Measurements from ENCODE around the gene OAS3. TPM values are rescaled to one million over a fixed set of nuclear protein-coding genes. Genes with fewer than 3 reads are reported as not detected.

The OAS3 gene
- total RNA-seq, 1 donor from 2014 or later, result not detected

DNA sequence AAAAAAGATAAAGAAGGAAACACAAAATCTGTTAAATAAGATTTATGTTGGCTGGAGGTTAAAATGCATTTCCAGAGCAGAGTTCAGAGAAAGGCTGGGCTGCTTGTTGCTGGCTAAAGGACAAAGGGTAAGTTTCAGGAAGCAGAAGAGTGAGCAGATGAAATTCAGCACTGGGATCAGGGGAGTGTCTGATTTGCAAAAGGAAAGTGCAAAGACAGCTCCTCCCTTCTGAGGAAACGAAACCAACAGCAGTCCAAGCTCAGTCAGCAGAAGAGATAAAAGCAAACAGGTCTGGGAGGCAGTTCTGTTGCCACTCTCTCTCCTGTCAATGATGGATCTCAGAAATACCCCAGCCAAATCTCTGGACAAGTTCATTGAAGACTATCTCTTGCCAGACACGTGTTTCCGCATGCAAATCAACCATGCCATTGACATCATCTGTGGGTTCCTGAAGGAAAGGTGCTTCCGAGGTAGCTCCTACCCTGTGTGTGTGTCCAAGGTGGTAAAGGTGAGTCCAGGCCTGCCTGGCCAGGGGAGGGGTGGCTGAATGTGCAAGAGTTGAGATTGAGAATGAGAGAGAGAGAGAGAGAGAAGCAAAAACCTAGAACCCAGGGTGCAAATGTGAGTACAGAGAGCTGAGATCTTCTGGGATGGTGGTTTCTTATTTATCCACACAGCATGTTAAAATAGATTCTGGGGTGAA, 31.4 kb upstream of the OAS3 start, which contains the start of gene OAS1:
TSS of gene OAS1 (plus strand) at position 251 of the 703 bp plus-strand sequence. CDS start at position 329, 78 bp downstream.
- peaks cover 3% of the 10 kb centered on the region for H3K9me3 Mint-ChIP-seq (ENCODE audit: unreplicated experiment)
- peaks cover 1% of the 10 kb centered on the region for H3K27me3 Mint-ChIP-seq (ENCODE audit: unreplicated experiment)
- peaks cover 5% of the 10 kb centered on the region for H3K36me3 Mint-ChIP-seq (ENCODE audit: unreplicated experiment)
- H3K27ac Mint-ChIP-seq (ENCODE audit: unreplicated experiment), result no peak within 1 kb of the TSS
- no peaks in the 10 kb centered on the region for H3K4me1 Mint-ChIP-seq (ENCODE audit: low read depth, unreplicated experiment)
- TF ChIP-seq, protein P1, sequence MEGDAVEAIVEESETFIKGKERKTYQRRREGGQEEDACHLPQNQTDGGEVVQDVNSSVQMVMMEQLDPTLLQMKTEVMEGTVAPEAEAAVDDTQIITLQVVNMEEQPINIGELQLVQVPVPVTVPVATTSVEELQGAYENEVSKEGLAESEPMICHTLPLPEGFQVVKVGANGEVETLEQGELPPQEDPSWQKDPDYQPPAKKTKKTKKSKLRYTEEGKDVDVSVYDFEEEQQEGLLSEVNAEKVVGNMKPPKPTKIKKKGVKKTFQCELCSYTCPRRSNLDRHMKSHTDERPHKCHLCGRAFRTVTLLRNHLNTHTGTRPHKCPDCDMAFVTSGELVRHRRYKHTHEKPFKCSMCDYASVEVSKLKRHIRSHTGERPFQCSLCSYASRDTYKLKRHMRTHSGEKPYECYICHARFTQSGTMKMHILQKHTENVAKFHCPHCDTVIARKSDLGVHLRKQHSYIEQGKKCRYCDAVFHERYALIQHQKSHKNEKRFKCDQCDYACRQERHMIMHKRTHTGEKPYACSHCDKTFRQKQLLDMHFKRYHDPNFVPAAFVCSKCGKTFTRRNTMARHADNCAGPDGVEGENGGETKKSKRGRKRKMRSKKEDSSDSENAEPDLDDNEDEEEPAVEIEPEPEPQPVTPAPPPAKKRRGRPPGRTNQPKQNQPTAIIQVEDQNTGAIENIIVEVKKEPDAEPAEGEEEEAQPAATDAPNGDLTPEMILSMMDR (IDR thresholded peaks at IDR 0.05; ENCODE audit: partially characterized antibody, unreplicated experiment), result no peak
- no peak within 1 kb of the TSS for H3K4me3 Mint-ChIP-seq (ENCODE audit: unreplicated experiment)
- no peak for DNase-seq

DNA sequence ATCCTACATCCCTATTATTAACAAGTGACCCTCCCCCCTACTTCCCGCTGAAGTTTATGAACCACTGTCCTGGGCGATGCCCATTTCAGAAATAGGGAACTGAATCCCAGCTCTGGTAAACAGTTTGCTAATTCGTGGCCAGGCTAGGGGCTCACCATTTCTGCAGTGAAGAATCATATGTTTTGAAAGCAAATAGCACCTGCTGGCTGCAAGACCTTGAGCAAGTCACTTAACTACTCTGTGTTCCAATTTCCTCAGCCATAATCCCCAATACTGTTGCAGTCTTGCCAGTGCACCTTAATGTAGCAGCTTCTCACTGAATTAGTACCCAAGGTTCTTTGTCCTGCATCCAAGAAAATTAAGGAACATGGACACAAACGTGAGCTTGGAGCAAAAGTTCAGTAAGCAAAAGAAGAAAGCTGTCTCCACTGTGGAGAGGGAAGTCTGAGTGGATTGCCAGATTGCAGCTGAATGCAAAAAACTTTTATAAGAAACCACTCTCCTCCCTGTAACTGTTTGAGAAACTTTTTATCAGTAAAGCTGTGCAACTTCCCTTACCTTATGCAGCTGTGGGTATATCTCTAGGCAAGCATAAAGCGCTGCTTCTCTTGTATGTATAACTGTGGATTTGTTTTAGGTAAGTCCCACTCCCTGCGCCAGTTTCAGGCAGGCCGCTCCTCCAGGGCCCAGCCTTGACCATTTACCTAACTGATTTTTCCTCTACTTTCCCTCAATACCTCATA, 30.7 kb upstream of the OAS3 start:
- Mint-ChIP-seq H3K4me1 (ENCODE audit: low read depth, unreplicated experiment) (no peaks in the 10 kb centered on the region), H3K4me3 (ENCODE audit: unreplicated experiment) (no peak overlapping the region), H3K27me3 (ENCODE audit: unreplicated experiment) (peaks cover 1% of the 10 kb centered on the region), H3K9me3 (ENCODE audit: unreplicated experiment) (peaks cover 3% of the 10 kb centered on the region), H3K27ac (ENCODE audit: unreplicated experiment) (no peak overlapping the region), H3K36me3 (ENCODE audit: unreplicated experiment) (peaks cover 7% of the 10 kb centered on the region)
- TF ChIP-seq, protein P1 (IDR thresholded peaks at IDR 0.05; ENCODE audit: partially characterized antibody, unreplicated experiment), result no peak
- no peak for DNase-seq

DNA sequence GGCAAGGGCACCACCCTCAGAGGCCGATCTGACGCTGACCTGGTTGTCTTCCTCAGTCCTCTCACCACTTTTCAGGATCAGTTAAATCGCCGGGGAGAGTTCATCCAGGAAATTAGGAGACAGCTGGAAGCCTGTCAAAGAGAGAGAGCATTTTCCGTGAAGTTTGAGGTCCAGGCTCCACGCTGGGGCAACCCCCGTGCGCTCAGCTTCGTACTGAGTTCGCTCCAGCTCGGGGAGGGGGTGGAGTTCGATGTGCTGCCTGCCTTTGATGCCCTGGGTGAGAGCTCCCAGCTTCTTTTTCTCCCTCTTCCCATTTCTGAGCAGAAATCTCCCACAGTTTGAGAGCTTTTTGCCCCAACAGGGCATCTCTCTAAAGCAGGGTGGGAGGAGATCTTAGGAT, 29.7 kb upstream of the OAS3 start:
- peaks cover 16% of the 10 kb centered on the region for H3K36me3 Mint-ChIP-seq (ENCODE audit: unreplicated experiment)
- H3K4me3 Mint-ChIP-seq (ENCODE audit: unreplicated experiment), result no peak overlapping the region
- TF ChIP-seq, protein P1 (IDR thresholded peaks at IDR 0.05; ENCODE audit: partially characterized antibody, unreplicated experiment), result no peak
- H3K4me1 Mint-ChIP-seq (ENCODE audit: low read depth, unreplicated experiment), result no peaks in the 10 kb centered on the region
- peaks cover 1% of the 10 kb centered on the region for H3K27me3 Mint-ChIP-seq (ENCODE audit: unreplicated experiment)
- no peak for DNase-seq
- peaks cover 6% of the 10 kb centered on the region for H3K9me3 Mint-ChIP-seq (ENCODE audit: unreplicated experiment)
- H3K27ac Mint-ChIP-seq (ENCODE audit: unreplicated experiment), result no peak overlapping the region

DNA sequence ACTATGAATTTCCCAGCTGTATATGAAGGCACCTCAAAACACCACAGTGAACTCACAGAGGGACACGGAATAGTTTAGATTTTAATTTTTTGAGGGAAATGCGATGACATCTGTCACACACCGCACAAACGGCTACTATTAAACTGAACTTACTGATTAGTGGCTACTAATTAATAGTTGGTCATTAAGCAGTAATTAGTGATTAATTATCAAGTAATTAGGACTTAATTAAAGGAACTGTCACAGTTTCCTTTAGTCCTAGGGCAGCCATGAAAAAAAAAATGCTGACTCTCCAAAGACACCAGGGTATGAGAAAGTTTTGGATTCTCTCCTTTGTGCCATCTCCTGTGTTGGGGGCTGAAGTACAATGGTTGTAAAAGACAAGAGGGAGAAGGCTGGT, 28.6 kb upstream of the OAS3 start:
- TF ChIP-seq, protein P1 (IDR thresholded peaks at IDR 0.05; ENCODE audit: partially characterized antibody, unreplicated experiment), result no peak
- no peak for DNase-seq
- peaks cover 22% of the 10 kb centered on the region for H3K36me3 Mint-ChIP-seq (ENCODE audit: unreplicated experiment)
- H3K4me1 Mint-ChIP-seq (ENCODE audit: low read depth, unreplicated experiment), result no peaks in the 10 kb centered on the region
- H3K9me3 Mint-ChIP-seq (ENCODE audit: unreplicated experiment), result peaks cover 6% of the 10 kb centered on the region
- no peak overlapping the region for H3K4me3 Mint-ChIP-seq (ENCODE audit: unreplicated experiment)
- H3K27ac Mint-ChIP-seq (ENCODE audit: unreplicated experiment), result no peak overlapping the region
- peaks cover 1% of the 10 kb centered on the region for H3K27me3 Mint-ChIP-seq (ENCODE audit: unreplicated experiment)
